K562 (cell line): ENCODE data around the gene SPPL3. TPM values are rescaled to one million over a fixed set of nuclear protein-coding genes. Genes with fewer than 3 reads are reported as not detected.

Experiments used
- ARNT ChIP-seq, 2 experiments: fragments of 450-650 bp; IDR thresholded peaks; 2 replicates each; pipeline ENCODE4 v1.6.1; 2016; ENCODE audit warnings: mild to moderate bottlenecking in 1 of 2
- ATF4 ChIP-seq: fragments of 450-650 bp; formaldehyde crosslinking; IDR thresholded peaks from 2 replicates; pipeline ENCODE4 v1.4.0; 2022; ENCODE audit warnings: mild to moderate bottlenecking, moderate library complexity
- CBX8 ChIP-seq: fragments of 200-600 bp; sonication (generic); IDR thresholded peaks from 2 replicates; pipeline ENCODE4 v1.6.1; 2012; ENCODE audit warnings: borderline replicate concordance, mixed run types, low read depth, mild to moderate bottlenecking, moderate library complexity, mixed read lengths, low read length, control low read depth, inconsistent platforms; ENCODE audit not compliant: poor library complexity, severe bottlenecking; ENCODE audit errors: extremely low read depth
- CHCHD3 ChIP-seq: fragments of 250-450 bp; sonication (Bioruptor Pico); IDR thresholded peaks from 2 replicates; pipeline ENCODE4 v2.1.2; 2022; ENCODE audit warnings: mild to moderate bottlenecking
- CTBP1 ChIP-seq: fragments of 450-650 bp; IDR thresholded peaks from 2 replicates; pipeline ENCODE4 v1.6.1; 2016; ENCODE audit warnings: borderline replicate concordance
- FOXP1 ChIP-seq: sonication (generic); formaldehyde crosslinking; IDR thresholded peaks from 2 replicates; pipeline ENCODE4 v1.8.0; 2022; ENCODE audit warnings: mild to moderate bottlenecking, missing genetic modification reagents
- HBP1 ChIP-seq: fragments of 450-650 bp; formaldehyde crosslinking; IDR thresholded peaks from 2 replicates; pipeline ENCODE4 v1.4.0; 2022; ENCODE audit warnings: missing genetic modification characterization
- NCOA4 ChIP-seq: fragments of 450-650 bp; IDR thresholded peaks from 2 replicates; pipeline ENCODE4 v1.6.1; 2018; ENCODE audit warnings: mild to moderate bottlenecking; ENCODE audit not compliant: partially characterized antibody
- NFE2 ChIP-seq: IDR thresholded peaks from 2 replicates; pipeline ENCODE4 v1.6.1; 2014; ENCODE audit warnings: antibody characterized with exemption, low read depth
- NONO ChIP-seq, 2 experiments: fragments of 200-400 bp in 1 of 2; fragments of 450-650 bp in 1 of 2; formaldehyde crosslinking in 1 of 2; IDR thresholded peaks; 2 replicates each; pipeline ENCODE4 v1.6.1; 2017; ENCODE audit warnings: low read depth in 2 of 2, mild to moderate bottlenecking in 2 of 2, moderate library complexity in 2 of 2, low read length in 1 of 2
- NRF1 ChIP-seq, 2 experiments: fragments of 450-650 bp; IDR thresholded peaks in 1 of 2; conservative IDR thresholded peaks in 1 of 2; 2 replicates each; pipeline ENCODE4 v1.6.1; 2014; ENCODE audit warnings: mild to moderate bottlenecking in 2 of 2
- TAF15 ChIP-seq: fragments of 200-400 bp; formaldehyde crosslinking; IDR thresholded peaks from 2 replicates; pipeline ENCODE4 v1.6.1; 2017; ENCODE audit warnings: mild to moderate bottlenecking, low read depth, low read length, moderate library complexity
- ZBED1 ChIP-seq: IDR thresholded peaks from 2 replicates; pipeline ENCODE4 v1.6.1; 2014
- ZNF644 ChIP-seq: fragments of 200-800 bp; sonication (Bioruptor generic); IDR thresholded peaks from 2 replicates; pipeline ENCODE4 v1.6.1; 2016; ENCODE audit warnings: low read depth, missing genetic modification characterization, missing compliant biosample characterization
- ZNF76 ChIP-seq: fragments of 250-450 bp; sonication (Bioruptor Pico); IDR thresholded peaks from 2 replicates; pipeline ENCODE4 v1.4.0; 2020; ENCODE audit warnings: mild to moderate bottlenecking, moderate library complexity, borderline replicate concordance
- polyA plus RNA-seq, 8 experiments: library from polyadenylated mRNA; depleted of rRNA in 4 of 8; stranded (reverse) in 5 of 8; unstranded in 3 of 8; fragments of >200 nt; fragmentation: Nextera tagmentation in 2 of 8; fragmentation: Illumina TruSeq in 1 of 8; extraction: Ambion mirVana in 2 of 8; extraction: Trizol in 1 of 8; gene quantifications; 2 replicates each; pipeline versions ENCODE4 v1.2.1 to v1.2.3, GENCODE V29; 2011 to 2014; ENCODE audit warnings: inconsistent platforms in 1 of 8, missing spikeins in 1 of 8
- total RNA-seq, 7 experiments: library from RNA; depleted of rRNA in 6 of 7; stranded (reverse); fragments of >200 nt in 6 of 7; fragmentation: Illumina TruSeq in 2 of 7; extraction: Trizol in 2 of 7; gene quantifications; 2 replicates each; pipeline versions ENCODE4 v1.2.1 to v1.2.3, GENCODE V29; 2011 to 2021; ENCODE audit warnings: low replicate concordance in 1 of 7
- TF ChIP-seq, protein P1 (sequence below), 2 experiments: fragments of 450-650 bp; formaldehyde crosslinking in 1 of 2; IDR thresholded peaks; 2 replicates each; pipeline versions ENCODE4 v1.4.0 to v1.6.1; 2014 to 2020; ENCODE audit warnings: mild to moderate bottlenecking in 2 of 2, borderline replicate concordance in 1 of 2, low read depth in 1 of 2

SPPL3 gene
- total and polyA plus RNA-seq, 9 of the 15 experiments (the other 6 are each of a cell fraction or from before 2014, with no cell fraction given): 2.9 to 32.1 (median 7.1) TPM

GRCh38 chr12:120725659-120726509, 178.3 kb downstream of the SPPL3 start, which contains the start of gene ACADS (continued):
- TF ChIP-seq, protein P1, sequence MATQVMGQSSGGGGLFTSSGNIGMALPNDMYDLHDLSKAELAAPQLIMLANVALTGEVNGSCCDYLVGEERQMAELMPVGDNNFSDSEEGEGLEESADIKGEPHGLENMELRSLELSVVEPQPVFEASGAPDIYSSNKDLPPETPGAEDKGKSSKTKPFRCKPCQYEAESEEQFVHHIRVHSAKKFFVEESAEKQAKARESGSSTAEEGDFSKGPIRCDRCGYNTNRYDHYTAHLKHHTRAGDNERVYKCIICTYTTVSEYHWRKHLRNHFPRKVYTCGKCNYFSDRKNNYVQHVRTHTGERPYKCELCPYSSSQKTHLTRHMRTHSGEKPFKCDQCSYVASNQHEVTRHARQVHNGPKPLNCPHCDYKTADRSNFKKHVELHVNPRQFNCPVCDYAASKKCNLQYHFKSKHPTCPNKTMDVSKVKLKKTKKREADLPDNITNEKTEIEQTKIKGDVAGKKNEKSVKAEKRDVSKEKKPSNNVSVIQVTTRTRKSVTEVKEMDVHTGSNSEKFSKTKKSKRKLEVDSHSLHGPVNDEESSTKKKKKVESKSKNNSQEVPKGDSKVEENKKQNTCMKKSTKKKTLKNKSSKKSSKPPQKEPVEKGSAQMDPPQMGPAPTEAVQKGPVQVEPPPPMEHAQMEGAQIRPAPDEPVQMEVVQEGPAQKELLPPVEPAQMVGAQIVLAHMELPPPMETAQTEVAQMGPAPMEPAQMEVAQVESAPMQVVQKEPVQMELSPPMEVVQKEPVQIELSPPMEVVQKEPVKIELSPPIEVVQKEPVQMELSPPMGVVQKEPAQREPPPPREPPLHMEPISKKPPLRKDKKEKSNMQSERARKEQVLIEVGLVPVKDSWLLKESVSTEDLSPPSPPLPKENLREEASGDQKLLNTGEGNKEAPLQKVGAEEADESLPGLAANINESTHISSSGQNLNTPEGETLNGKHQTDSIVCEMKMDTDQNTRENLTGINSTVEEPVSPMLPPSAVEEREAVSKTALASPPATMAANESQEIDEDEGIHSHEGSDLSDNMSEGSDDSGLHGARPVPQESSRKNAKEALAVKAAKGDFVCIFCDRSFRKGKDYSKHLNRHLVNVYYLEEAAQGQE (IDR thresholded peaks at IDR 0.05; ENCODE audit: borderline replicate concordance): no peak
- TF ChIP-seq, protein P1 (CRISPR knock-in tag; IDR thresholded peaks at IDR 0.05; ENCODE audit: low read depth): 0 out of 2 replicates have a peak, but pooled peaks have one; percentile 56
- TF ChIP-seq CTBP1: peak; percentile 78
- TF ChIP-seq TAF15: no peak
- TF ChIP-seq ZBED1: no peak
- TF ChIP-seq NONO (IDR thresholded peaks at IDR 0.05; ENCODE audit: low read depth in 2 of 2, low read length in 1 of 2): peak; percentile 26 to 87; a peak in 2 of 4 replicates
- TF ChIP-seq CHCHD3 (CRISPR knock-in tag): no peak
- no peak for TF ChIP-seq NFE2
- no peak for TF ChIP-seq ATF4 (CRISPR knock-in tag)
- peak; percentile 87 to 89 for TF ChIP-seq NRF1 (conservative IDR thresholded peaks at IDR 0.05 in 1 of 2, IDR thresholded peaks at IDR 0.05 in 1 of 2)
- TF ChIP-seq ZNF644 (tag): no peak
- TF ChIP-seq HBP1: no peak
- no peak for TF ChIP-seq CBX8
- TF ChIP-seq ZNF76: no peak
- peak; percentile 33; the same call in 1 of the 2 replicates for TF ChIP-seq FOXP1 (CRISPR knock-in tag)
- no peak for TF ChIP-seq NCOA4
- no peak for TF ChIP-seq ARNT (IDR thresholded peaks at IDR 0.05)
